AG04449 (cell line): ENCODE measurements around the gene BCAS1.

Experiments
- CTCF ChIA-PET: fragments of 350-600 bp; formaldehyde crosslinking; extraction: SDS; loops from one replicate; lab custom pipeline; 2021; ENCODE audit warnings: antibody characterized with exemption; lab: Yijun Ruan, JAX
- POLR2A ChIA-PET: fragments of 400-600, 350-600 bp; formaldehyde crosslinking; extraction: SDS; loops from one replicate; lab custom pipeline; 2020; ENCODE audit warnings: antibody characterized with exemption, inconsistent platforms; lab: Yijun Ruan, JAX
- DNase-seq: peaks from one replicate; pipeline ENCODE4 v3.0.0-alpha.2; 2010; ENCODE audit warnings: low read depth, low spot score
- H3K4me3 ChIP-seq: 2 replicates; pipeline ENCODE4 v1.5.1; 2011; ENCODE audit warnings: low read depth, mild to moderate bottlenecking, control low read depth, low read length
- TF ChIP-seq, protein P1 (sequence below): IDR thresholded peaks from one replicate; pipeline ENCODE4 v1.5.1; 2011; ENCODE audit warnings: mild to moderate bottlenecking, moderate library complexity, low read length, control low read depth, inconsistent platforms; ENCODE audit not compliant: insufficient read depth; ENCODE audit errors: missing control alignments

BCAS1 gene

DNA sequence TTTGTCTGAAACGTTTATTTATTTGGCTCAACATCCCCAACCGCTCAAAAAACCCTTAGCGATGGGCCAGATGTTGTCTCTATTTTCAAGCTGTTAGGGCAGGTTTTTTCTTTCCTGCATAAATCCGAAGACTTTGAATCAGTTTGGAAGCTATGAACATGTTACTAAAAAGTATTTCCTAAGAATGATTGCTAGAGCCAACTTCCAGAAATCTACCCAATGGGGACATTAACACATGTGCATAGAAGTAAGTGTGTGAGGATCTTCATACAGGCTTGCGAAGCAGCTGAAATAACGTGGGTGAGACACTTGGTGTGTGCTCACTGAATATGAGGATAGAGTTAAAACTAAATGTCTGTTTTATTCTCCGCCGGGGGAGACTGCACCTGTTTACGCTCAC, 106.8 kb downstream of the BCAS1 start:
- ChIA-PET CTCF (no interaction called here), POLR2A (no interaction called here)
- H3K4me3 ChIP-seq: no peak overlapping the region
- DNase-seq: no peak
- TF ChIP-seq, protein P1, sequence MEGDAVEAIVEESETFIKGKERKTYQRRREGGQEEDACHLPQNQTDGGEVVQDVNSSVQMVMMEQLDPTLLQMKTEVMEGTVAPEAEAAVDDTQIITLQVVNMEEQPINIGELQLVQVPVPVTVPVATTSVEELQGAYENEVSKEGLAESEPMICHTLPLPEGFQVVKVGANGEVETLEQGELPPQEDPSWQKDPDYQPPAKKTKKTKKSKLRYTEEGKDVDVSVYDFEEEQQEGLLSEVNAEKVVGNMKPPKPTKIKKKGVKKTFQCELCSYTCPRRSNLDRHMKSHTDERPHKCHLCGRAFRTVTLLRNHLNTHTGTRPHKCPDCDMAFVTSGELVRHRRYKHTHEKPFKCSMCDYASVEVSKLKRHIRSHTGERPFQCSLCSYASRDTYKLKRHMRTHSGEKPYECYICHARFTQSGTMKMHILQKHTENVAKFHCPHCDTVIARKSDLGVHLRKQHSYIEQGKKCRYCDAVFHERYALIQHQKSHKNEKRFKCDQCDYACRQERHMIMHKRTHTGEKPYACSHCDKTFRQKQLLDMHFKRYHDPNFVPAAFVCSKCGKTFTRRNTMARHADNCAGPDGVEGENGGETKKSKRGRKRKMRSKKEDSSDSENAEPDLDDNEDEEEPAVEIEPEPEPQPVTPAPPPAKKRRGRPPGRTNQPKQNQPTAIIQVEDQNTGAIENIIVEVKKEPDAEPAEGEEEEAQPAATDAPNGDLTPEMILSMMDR: no peak

DNA sequence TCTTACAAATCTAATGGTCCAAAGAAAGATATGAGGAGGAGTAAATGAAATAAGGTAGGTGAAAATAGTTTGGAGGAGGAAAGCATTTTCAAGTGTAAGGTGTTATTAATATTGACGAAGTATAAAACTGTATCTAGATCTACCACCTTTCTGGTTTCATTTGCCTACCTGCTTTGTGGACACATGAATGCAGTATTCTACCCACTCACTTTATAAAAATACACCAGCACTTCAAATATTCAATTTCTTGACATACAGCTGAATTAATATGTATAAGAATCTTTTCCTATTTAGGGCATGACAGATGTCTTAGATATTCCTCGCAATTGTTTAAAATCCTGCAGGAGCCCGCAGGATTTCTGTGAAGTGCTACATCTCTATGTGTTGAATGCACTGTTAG, 108.0 kb downstream of the BCAS1 start:
- CTCF ChIA-PET: no interaction called here
- TF ChIP-seq, protein P1: no peak
- POLR2A ChIA-PET: no interaction called here
- no peak for DNase-seq
- H3K4me3 ChIP-seq: no peak overlapping the region

DNA sequence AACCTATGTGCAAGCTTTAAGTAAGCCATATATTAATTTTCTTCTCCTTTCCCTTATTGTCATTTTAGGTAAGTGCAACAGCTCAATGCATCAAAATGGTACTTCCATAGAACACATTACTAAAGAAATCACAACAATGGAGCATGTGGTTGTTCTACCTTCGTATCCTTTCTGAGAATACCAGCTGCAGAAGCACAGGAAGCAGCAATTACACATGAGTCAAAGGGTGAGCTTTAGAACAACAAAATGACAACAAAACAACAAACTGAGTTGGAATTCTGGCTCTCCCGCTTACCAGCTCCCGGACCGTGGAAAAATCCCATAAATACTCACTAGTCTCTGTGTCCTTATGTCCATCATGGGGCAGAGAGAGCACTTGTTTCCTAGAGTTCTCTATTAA, 108.9 kb downstream of the BCAS1 start:
- POLR2A ChIA-PET: no interaction called here
- no peak overlapping the region for H3K4me3 ChIP-seq
- TF ChIP-seq, protein P1: no peak
- CTCF ChIA-PET: interaction anchor here (1.0 to 1.1 kb wide), 3 partner anchors 19 to 414 kb away, joined by 3 read pairs; no protein-coding TSS in a partner anchor
- DNase-seq: no peak

DNA sequence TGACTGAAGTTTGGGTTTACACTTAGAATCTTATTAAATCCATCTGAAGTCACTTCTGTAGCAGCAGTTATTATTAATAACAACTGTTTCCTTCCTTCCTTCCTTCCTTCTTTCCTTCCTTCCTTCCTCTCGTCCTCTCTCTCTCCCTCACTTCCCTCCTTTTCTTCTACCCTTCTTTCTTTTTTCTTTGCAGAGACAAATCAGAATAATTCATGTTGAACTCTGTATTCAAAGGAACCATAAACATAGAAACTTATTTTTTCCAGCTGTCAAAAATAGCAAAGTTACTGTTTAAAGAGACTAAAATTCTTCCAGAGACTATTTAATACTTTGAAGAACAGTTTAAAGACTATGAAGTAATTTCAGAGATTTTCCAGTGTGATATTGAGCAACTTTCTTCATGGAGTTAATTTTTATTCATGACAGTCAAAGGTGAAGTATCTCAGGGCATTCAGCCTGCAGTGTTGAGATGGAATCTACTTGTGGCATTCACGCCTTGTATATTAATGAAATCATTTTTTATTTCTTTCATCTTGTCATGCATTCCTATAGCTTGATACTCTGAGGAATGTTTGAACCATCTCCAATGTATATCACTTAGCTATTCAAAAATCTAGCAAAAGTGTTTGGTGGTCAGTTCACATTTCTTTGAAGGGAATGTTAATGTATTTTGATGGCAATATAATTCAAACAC, 109.7 kb downstream of the BCAS1 start:
- no peak overlapping the region for H3K4me3 ChIP-seq
- CTCF ChIA-PET: interaction anchor here (1.1 kb wide), 1 partner anchor 413 kb away, joined by 3 read pairs; no protein-coding TSS in a partner anchor
- peak; percentile 33 for DNase-seq
- POLR2A ChIA-PET: no interaction called here
- TF ChIP-seq, protein P1: no peak

DNA sequence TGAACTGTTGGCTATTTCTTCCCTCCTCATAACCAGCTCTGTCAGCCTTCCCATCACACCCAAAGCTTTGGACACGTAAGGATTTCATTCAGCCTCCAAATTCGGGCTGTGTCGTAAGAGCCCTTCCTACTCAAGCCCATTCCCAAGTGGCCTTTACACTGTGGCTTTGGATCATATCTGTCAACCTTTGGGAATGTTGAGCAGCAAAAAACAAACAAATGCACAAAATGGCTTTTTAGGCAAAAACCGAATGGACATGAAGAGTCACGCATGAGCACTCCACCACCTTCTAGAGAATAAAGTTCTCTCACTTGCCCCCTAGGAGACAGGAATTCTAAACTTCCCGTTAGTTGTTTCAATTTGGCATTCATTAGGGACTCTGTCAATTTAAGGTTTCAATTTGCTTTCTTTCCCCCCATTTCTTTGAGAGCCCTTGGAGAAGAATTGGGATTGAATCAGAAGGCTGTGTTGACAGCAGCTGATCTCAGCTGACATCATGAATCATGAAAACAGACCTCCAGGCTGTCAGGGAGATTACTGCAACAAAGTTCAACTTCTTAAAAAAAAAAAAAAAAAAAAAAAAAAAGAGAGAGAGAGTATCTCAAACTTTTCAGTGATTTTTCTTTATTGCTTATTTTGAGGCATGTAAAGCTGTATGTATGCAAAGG, 110.3 kb downstream of the BCAS1 start:
- ChIA-PET POLR2A (no interaction called here), CTCF (no interaction called here)
- TF ChIP-seq, protein P1: no peak

DNA sequence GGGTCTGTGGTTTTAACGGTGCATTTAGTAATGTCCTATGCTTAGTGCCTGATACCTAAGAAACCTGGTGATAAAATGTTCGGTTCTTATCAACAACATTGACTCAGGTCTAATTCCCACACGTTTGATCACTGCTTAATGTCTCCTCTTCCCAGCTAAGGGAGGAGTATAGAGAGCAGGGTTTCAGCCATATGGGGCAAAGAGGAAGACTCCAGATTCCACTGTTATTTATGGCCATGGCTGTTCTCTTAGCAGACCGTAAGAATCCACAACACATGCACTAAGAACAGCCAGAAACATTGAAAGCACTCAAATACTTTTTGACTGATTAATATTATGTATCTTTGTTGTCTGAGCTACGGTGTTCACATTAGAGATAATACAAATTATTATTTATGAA, 112.1 kb downstream of the BCAS1 start:
- H3K4me3 ChIP-seq: no peak overlapping the region
- TF ChIP-seq, protein P1: no peak
- no peak for DNase-seq
- CTCF ChIA-PET: interaction anchor here (0.8 to 1.6 kb wide), 6 partner anchors 14 to 743 kb away, joined by 3 to 7 read pairs (median 4); no protein-coding TSS in a partner anchor
- POLR2A ChIA-PET: no interaction called here

More for the DNA sequence above, 110.3 kb downstream of the BCAS1 start:
- no peak for DNase-seq
- H3K4me3 ChIP-seq: no peak overlapping the region
